Activated effector memory CD4-positive, alpha-beta T cell treated with Interleukin-2 at 50 U/mL for 16 hours (primary cell): ENCODE measurements around the gene NR1H4.
"Not testable (repeated sequence)": the region's sequence is repeated elsewhere in the genome, so short reads cannot be mapped to it uniquely, and the experiment has no call there.

ENCODE experiments used
- DNase-seq: peaks from one replicate; pipeline ENCODE4 v3.0.0-alpha.2; 2020

NR1H4 gene

DNA sequence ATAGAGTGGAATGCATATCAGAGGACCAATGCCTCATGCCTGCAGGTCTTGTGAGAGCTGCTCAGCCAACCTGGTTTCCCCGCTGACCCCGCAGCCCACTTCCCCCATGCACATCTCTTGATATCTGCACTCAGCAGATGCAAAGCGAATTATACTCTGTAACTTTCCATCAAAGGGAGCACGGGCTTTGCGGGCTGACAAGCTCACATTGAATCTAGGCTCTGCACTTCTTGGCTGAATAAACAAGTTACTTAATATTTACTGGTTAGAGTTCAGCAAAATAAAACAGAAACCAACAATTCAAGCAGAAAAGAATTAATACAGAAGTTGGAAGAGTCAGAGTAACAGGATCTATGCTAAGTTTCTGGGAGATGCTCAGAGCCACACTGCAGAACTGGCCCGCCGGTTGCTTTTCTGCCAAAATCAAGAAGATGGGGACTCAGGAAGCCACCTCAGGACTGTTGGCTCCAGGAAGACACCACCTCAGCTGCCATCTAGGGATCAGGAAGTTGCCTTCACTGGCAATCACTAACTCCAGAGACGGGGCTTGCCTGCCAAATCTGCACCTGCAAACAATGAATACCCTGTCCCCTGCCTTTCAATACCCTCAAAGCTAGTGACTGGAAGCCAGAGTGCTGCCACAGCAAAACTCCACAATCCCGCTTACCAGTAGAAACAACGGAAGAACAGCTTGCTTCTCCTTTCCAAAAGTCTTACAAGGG is 46.5 kb downstream of the NR1H4 start:
- no peak for DNase-seq

DNA sequence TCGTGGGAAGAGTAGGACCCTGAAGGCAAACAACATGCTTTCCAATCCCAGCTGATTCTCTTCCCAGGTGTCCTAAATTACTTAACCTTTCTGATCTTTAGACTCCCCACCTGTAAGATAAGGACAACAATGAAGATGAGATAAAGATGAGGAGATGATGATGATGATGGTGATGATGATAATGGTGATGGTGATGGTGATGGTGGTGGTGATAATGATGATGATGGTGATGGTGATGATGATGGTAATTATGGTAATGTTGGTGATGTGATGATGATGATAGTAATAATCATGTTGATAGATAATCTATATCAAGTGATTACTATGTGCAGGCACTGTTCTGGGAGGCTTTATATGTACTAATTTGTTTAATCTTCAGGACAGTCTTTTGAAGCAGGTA is 48.3 kb downstream of the NR1H4 start:
- DNase-seq, result no peak

DNA sequence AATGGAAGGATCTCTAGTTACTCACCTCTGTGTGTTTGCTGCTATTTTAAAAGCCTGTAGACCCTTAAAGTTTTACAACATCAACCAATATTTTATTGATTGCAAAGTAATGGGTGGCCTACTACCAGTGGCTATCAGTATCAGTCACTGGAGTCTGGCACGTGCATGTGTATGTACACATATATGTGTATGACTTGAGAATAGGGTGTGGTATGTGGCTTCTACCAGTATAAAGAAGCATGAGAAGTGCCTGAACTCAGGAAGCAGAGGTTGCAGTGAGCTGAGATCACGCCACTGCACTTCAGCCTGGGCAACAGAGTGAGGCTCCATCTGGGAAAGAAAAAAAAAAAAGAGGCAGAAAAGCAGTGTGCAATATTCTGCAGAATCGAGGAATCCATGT is 54.4 kb downstream of the NR1H4 start:
- no peak for DNase-seq

- DNase-seq, result no peak
These were observed 54.9 kb downstream of the NR1H4 start for GRCh38 chr12:100528471-100529127.

GRCh38 chr12:100529756-100530350 is 56.2 kb downstream of the NR1H4 start:
- DNase-seq, result no peak

DNA sequence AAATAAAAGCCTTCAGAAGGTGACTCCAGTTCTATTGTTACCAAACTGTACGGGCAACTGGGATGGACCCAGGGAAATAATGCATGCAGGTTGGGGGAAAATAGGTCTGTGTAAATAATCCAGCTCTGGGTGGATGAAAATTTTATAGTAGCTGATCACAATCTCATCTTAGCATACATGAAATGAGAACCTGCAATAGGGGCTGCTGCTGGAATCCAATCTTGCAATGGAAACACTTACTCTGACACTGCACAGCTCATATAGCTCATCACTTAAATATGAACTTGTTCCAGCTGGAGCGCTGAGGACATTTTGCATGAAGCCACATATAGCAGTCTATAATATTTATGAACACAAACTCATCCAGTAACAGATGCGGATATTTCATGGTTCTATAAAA is 59.7 kb downstream of the NR1H4 start:
- no peak for DNase-seq

DNA sequence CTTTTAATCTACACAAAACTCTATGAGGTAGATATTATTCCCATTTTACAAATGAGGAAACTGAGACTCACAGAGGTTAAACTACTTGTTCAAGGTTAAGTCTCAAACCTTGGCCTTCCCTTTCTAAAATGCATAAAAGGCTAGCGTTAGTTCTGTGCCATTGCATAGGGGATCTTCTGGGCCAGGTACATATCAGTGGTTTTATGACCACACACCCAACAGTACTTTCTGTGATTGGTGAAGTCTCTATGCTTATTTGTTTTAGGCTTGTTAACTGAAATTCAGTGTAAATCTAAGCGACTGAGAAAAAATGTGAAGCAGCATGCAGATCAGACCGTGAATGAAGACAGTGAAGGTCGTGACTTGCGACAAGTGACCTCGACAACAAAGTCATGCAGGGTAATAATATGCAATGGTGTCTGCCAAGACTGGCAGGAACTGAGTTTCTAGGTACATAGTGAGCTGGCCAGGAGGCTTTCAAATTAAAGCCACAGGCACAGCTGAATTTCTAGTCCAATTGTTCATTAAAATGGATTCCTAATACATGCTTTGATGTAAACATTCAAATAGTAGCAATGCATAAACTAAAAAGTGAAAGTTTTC is 61.1 kb downstream of the NR1H4 start:
- no peak for DNase-seq

GRCh38 chr12:100539202-100539601 is 65.5 kb downstream of the NR1H4 start:
- DNase-seq, result no peak

GRCh38 chr12:100544165-100544564 is 70.5 kb downstream of the NR1H4 start:
- no peak for DNase-seq

DNA sequence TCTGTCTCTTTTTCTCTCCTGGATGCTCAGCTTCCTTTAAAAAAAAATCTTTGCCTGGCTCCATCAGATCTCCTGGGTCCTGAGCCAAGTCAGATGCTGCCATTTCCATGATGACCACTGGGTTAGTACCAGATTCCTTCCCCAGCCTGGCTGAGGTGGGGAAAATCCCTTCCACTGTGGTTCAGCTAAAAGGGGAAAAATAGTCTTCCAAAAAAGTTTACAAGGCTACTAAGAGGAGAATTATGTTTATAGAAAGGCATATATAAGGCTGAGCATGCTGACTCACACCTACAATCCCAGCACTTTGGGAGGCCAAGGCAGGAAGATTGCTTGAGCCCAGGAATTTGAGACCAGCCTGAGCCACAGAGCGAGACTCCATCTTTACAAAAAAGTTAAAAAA is 71.4 kb downstream of the NR1H4 start:
- no peak for DNase-seq

DNA sequence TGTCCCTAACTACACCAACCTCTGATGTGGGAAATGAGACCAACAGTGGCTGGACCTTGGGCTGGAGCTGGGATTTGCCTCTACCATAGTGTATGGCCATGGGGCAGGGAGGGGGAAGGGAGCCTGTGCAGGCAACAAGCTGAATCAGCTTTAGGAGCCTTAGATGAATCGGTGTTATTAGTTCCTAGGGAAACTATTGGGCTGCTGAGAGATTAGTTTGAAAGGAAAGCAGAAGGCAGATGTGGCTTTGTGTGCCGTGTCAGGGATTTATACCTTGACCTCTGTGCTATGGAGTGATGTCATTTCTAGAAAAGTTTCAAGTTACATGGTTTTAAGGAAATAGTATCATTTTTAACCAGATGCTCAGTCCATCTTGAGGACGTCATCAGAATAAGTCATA is 80.3 kb downstream of the NR1H4 start:
- no peak for DNase-seq

DNA sequence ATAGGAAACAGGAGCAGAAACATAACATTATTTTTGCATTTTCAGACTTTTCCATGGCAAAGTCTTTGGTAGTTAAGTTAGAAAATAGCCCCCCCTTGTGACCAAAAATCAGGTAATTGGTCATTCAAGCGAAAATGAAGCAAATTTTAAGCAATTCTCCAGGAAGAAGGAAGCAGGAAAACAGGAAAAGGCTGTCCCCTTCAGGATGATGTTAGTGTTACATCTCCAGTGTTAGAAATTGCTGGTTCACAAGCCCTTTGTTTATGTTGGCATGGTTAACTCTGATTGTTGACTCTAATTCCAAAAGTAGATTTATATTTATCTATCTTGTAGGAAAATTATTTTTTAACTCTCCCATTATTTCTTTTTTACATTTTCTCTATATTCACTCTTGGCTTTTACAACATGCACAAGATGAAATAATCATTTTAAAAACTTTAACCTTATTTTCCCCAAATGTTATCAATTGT is 81.0 kb downstream of the NR1H4 start:
- DNase-seq, result no peak

GRCh38 chr12:100555722-100556121 is 82.1 kb downstream of the NR1H4 start:
- no peak for DNase-seq

- no peak for DNase-seq
These were observed 83.7 kb downstream of the NR1H4 start for GRCh38 chr12:100557357-100557756.

DNA sequence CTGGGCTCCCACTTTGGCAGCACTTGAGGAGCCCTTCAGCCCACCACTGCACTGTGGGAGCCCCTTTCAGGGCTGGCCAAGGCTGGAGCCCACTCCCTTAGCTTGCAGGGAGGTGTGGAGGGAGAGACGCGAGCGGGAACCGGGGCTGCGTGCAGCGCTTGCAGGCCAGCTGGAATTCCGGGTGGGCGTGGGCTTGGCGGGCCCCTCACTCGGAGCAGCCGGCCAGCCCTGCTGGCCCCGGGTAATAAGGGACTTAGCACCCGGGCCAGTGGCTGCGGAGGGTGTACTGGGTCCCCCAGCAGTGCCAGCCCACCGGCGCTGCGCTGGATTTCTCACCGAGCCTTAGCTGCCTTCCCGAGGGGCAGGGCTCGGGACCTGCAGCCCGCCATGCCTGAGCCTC is 85.6 kb downstream of the NR1H4 start:
- DNase-seq, result not testable (repeated sequence)

DNA sequence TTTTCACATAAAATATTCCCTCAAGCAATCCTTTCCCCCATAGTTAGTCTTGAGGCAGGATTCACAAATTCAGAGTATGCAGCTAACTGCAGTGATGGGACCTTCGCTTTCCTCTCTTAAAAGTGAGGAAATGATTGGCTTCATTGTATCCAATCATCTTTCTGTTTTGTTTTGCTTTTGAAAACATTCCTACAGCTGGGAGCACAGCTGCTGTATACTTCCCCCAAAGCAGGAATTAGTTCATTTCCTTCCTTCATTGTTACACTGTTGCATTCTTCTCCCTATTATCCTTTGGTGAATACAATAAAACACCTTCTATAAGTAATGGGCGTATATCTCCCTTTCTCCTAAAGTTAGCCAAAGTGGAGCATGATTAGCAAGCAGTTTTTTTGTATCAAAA is 90.4 kb downstream of the NR1H4 start:
- no peak for DNase-seq

DNA sequence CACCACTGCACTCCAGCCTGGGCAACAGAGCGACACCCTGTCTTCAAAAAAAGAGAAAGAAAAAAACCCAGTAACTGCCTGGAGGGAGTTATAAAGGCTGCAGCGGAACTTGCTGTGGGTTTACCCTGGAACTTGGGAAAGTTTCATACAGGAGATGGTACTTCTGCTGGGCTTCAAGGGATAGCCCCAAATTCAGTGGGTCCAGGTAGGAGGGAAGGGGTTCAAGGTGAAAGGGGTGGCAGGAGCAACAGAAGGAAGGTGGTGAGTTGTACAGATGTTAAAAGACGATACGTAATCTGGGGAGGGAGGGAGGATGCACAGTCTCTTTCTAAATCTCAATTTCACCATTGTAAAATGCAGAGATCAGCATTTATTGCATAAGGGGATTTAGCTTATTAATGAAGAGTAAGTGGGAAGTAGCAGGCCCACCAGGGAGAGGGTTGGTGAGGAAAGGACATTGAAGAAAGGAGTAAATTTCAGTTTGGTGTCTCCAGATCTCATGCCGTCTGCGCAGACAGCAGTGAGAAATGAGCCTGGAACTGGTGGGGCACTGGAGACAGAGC is 91.3 kb downstream of the NR1H4 start:
- DNase-seq, result no peak

DNA sequence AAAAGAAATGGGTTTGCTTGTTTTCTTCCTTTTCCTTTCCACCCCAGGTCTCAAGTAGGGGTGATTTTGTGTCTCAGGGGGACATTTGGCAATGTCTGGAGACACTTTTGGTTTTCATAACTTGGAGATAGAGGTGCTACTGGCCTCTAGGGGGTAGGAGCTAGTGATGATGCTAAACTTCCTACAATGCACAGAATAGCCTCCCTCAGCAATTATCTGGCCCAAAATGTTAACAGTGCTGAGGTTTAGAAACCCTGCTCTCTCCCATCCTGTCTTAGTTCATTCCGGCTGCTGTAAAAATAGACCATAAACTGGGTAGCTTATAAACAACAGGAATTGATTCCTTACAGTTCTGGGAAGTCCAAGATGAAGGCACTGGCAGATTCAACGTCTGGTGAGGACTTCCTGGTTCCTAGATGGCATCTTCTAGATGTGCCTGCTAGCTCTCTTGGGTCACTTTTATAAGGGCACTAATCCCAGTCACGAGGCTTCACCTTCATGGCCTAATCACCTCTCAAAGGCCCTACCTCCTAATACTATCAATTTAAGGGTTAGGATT is 92.4 kb downstream of the NR1H4 start:
- DNase-seq, result no peak

- DNase-seq, result no peak
These were observed 93.4 kb downstream of the NR1H4 start for GRCh38 chr12:100566887-100567637.

- DNase-seq, result no peak
These were observed 94.3 kb downstream of the NR1H4 start for GRCh38 chr12:100567945-100568344.

DNA sequence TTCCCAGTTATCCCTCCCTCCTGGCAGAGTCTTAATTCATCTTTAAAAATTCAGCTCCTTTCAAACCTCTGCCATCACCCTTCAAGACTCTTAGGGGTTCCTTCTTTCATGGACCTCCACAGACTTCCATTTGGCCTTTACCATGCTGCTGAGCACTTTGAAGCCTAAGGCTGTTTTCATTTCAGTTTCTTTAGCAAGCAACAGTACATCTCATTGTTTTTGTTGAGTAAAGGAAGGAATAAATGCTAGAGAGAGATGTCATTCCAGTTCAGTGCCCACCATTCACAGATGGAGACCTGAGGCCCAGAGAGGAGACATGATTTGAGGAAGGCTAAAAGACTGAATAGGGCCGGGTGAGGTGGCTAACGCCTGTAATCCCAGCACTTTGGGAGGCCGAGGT is 98.5 kb downstream of the NR1H4 start:
- DNase-seq, result no peak
